Panc1 (cell line): ENCODE results near the gene NEDD8. TPM values are rescaled to one million over a fixed set of nuclear protein-coding genes. Genes with fewer than 3 reads are reported as not detected.

ENCODE experiments used
- ATAC-seq: fragments of 200-7000 bp; cut with Tn5 transposase; 2 replicates; pipeline ENCODE4 v1.9.1; 2020; ENCODE audit warnings: mild to moderate bottlenecking, moderate library complexity
- BruUV-seq: library from RNA; stranded (reverse); fragments of 400-500 nt; replicated peaks from 2 replicates; lab custom pipeline; 2021; lab: Mats Ljungman, UMichigan
- CTCF ChIA-PET: fragments of 300-600 bp; sonication (Branson Sonifier 250); formaldehyde crosslinking; loops from one replicate; lab custom pipeline; 2022; ENCODE audit warnings: antibody characterized with exemption; lab: Charles Lee
- POLR2A ChIA-PET: fragments of 300-600 bp; sonication (Branson Sonifier 250); formaldehyde crosslinking; loops from one replicate; lab custom pipeline; 2022; ENCODE audit warnings: antibody characterized with exemption; lab: Charles Lee
- DNase-seq: peaks from one replicate; pipeline ENCODE4 v3.0.0-alpha.2; 2010; ENCODE audit warnings: low read depth, low spot score
- H3K27ac ChIP-seq: 2 replicates; pipeline ENCODE4 v1.5.1; 2011; ENCODE audit warnings: mild to moderate bottlenecking, low read length, inconsistent platforms
- H3K27me3 ChIP-seq: fragments of 200-500 bp; sonication (Bioruptor generic); 2 replicates; pipeline ENCODE4 v1.6.0; 2014; ENCODE audit warnings: low read length, inconsistent platforms; ENCODE audit not compliant: control insufficient read depth, insufficient read depth
- H3K36me3 ChIP-seq: fragments of 200-500 bp; sonication (Bioruptor generic); 2 replicates; pipeline ENCODE4 v1.5.1; 2014; ENCODE audit warnings: inconsistent platforms, mild to moderate bottlenecking, low read length, moderate library complexity; ENCODE audit not compliant: control insufficient read depth, insufficient read depth
- H3K4me1 ChIP-seq: 2 replicates; pipeline ENCODE4 v1.5.1; 2011; ENCODE audit warnings: inconsistent platforms, mild to moderate bottlenecking, low read length, moderate library complexity; ENCODE audit not compliant: control insufficient read depth, insufficient read depth
- H3K4me3 ChIP-seq, 2 experiments: 2 replicates each; pipeline ENCODE4 v1.5.1; 2011 to 2012; ENCODE audit warnings: low read depth in 2 of 2, low read length in 2 of 2, mild to moderate bottlenecking in 2 of 2, inconsistent platforms in 1 of 2, moderate library complexity in 1 of 2
- H3K9me3 ChIP-seq: fragments of 200-500 bp; sonication (Bioruptor generic); 2 replicates; pipeline ENCODE4 v1.5.1; 2014; ENCODE audit warnings: low read depth, mild to moderate bottlenecking, inconsistent platforms, low read length, moderate library complexity; ENCODE audit not compliant: control insufficient read depth, insufficient read depth
- POLR2AphosphoS5 ChIP-seq: IDR thresholded peaks from 2 replicates; pipeline ENCODE4 v1.6.1; 2012; ENCODE audit warnings: mild to moderate bottlenecking, low read depth, low read length, moderate library complexity
- SIN3A ChIP-seq: IDR thresholded peaks from 2 replicates; pipeline ENCODE4 v1.6.1; 2012; ENCODE audit warnings: low read depth, mild to moderate bottlenecking, low read length, moderate library complexity, borderline replicate concordance; ENCODE audit not compliant: insufficient read depth
- TCF7L2 ChIP-seq: IDR thresholded peaks from 2 replicates; pipeline ENCODE4 v1.6.1; 2011; ENCODE audit warnings: mild to moderate bottlenecking, low read depth, low read length, inconsistent platforms
- in situ Hi-C: cut with HindIII; loops from 2 replicates; pipeline ENCODE4 v1.10.0; 2016; ENCODE audit warnings: low sequenced_read_pairs, low pct_unique_long_range_greater_than_20kb
- intact Hi-C: fragments of 100-400 bp; cut with micrococcal nuclease; formaldehyde crosslinking; loops from one replicate; pipeline ENCODE4 v1.10.0; 2022; ENCODE audit not compliant: unreplicated experiment
- total RNA-seq: library from RNA; stranded (reverse); gene quantifications from one replicate; pipeline ENCODE4 v1.2.1, GENCODE V29; 2021; ENCODE audit not compliant: unreplicated experiment
- TF ChIP-seq, protein P1 (sequence below), 2 experiments: IDR thresholded peaks; 2 replicates each; pipeline ENCODE4 v1.6.1; 2011 to 2012; ENCODE audit warnings: low read depth in 2 of 2, control low read depth in 1 of 2, low read length in 1 of 2, mild to moderate bottlenecking in 1 of 2, moderate library complexity in 1 of 2; ENCODE audit not compliant: insufficient read depth in 1 of 2
- TF ChIP-seq, protein P2 (sequence below): fragments of 450-650 bp; IDR thresholded peaks from 2 replicates; pipeline ENCODE4 v1.5.1; 2017; ENCODE audit warnings: mild to moderate bottlenecking

Gene NEDD8
- total RNA-seq, 1 experiment from 2014 or later = 155 TPM

DNA sequence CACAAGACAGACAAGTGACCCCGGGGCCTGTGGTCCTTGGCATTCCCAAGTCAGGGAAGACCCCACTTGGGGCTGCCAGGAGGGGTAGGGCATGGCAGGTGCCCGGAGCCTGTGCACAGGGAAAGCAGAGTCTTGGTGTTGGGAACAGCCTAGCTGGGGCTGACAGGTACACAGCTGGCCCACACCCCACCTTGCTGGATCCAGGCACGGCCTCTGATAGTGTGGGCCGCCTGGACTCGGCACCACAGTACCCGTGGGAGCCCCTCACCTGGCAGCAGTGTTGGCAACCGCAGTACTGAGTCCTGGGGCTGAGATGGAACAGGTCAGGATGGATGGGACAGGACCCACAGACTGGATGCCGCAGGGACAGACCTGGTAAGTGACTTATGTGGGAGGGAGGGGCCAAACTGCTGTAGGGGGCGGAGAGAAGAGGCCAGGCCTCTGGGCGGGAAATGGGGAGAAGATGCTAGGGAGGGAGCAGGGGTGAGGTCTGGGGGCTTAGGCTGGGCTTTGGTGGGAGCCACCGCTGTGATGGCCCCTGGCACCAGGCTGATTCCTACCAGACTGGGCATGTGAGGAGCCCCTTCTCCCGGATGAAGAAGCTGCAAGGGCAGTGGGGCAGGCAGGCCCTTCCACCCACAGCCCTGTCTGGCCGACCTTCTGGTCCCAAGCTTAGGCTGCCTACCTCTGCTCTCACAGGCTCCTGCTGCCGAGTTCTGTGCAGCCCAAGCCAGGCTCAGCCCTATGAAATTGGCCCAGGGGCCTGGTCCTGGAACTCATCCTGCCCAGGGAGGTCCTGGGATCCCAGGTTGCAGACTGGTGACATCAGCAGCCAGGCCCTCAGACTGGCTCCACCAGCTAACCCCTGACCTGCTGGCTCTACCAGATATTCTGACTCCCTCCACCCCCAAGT lies 30.9 kb upstream of the NEDD8 start, which contains the start of gene TGM1:
Gene TGM1 (minus strand): TSS at position 357 of the 913 bp plus-strand sequence. CDS start 825 bp downstream, outside the sequence.
- ATAC-seq = no peak
- ChIA-PET POLR2A (no interaction called here), CTCF (no interaction called here)
- H3K4me3 ChIP-seq = no peak within 1 kb of the TSS
- intact Hi-C loops (no loop called here), in situ Hi-C loops (no loop called here)
- H3K4me1 ChIP-seq = no peaks in the 10 kb centered on the region
- no peak for TF ChIP-seq POLR2AphosphoS5
- TF ChIP-seq, protein P1, sequence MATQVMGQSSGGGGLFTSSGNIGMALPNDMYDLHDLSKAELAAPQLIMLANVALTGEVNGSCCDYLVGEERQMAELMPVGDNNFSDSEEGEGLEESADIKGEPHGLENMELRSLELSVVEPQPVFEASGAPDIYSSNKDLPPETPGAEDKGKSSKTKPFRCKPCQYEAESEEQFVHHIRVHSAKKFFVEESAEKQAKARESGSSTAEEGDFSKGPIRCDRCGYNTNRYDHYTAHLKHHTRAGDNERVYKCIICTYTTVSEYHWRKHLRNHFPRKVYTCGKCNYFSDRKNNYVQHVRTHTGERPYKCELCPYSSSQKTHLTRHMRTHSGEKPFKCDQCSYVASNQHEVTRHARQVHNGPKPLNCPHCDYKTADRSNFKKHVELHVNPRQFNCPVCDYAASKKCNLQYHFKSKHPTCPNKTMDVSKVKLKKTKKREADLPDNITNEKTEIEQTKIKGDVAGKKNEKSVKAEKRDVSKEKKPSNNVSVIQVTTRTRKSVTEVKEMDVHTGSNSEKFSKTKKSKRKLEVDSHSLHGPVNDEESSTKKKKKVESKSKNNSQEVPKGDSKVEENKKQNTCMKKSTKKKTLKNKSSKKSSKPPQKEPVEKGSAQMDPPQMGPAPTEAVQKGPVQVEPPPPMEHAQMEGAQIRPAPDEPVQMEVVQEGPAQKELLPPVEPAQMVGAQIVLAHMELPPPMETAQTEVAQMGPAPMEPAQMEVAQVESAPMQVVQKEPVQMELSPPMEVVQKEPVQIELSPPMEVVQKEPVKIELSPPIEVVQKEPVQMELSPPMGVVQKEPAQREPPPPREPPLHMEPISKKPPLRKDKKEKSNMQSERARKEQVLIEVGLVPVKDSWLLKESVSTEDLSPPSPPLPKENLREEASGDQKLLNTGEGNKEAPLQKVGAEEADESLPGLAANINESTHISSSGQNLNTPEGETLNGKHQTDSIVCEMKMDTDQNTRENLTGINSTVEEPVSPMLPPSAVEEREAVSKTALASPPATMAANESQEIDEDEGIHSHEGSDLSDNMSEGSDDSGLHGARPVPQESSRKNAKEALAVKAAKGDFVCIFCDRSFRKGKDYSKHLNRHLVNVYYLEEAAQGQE (IDR thresholded peaks at IDR 0.05; ENCODE audit: insufficient read depth in 1 of 2, low read depth in 2 of 2, low read length in 1 of 2) = no peak
- TF ChIP-seq SIN3A = no peak
- TF ChIP-seq, protein P2, sequence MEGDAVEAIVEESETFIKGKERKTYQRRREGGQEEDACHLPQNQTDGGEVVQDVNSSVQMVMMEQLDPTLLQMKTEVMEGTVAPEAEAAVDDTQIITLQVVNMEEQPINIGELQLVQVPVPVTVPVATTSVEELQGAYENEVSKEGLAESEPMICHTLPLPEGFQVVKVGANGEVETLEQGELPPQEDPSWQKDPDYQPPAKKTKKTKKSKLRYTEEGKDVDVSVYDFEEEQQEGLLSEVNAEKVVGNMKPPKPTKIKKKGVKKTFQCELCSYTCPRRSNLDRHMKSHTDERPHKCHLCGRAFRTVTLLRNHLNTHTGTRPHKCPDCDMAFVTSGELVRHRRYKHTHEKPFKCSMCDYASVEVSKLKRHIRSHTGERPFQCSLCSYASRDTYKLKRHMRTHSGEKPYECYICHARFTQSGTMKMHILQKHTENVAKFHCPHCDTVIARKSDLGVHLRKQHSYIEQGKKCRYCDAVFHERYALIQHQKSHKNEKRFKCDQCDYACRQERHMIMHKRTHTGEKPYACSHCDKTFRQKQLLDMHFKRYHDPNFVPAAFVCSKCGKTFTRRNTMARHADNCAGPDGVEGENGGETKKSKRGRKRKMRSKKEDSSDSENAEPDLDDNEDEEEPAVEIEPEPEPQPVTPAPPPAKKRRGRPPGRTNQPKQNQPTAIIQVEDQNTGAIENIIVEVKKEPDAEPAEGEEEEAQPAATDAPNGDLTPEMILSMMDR = no peak
- no peak for TF ChIP-seq TCF7L2
- H3K9me3 ChIP-seq = no peaks in the 10 kb centered on the region
- no peaks in the 10 kb centered on the region for H3K27me3 ChIP-seq
- no TSS peak for BruUV-seq
- H3K36me3 ChIP-seq = no peaks in the 10 kb centered on the region
- no peak within 1 kb of the TSS for H3K27ac ChIP-seq
- DNase-seq = no peak

DNA sequence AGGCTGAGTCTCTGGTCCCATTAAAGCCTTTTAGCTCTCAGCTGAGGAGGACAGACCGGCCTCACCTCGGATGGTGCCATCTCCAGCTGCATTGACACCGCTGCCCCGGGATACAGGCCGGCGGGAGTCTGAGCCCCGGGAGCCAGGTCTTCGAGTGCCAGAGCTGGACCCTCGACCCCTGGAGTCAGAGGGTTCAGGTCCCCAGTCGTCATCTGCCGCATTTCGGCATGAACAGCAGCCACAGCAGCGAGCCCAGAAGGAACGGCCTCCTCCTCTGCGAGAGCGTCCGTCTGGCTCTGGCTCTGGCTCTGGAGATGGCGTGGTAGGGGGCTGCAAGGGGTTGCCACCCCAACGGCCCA lies 29.8 kb upstream of the NEDD8 start:
- ATAC-seq (no peak), DNase-seq (no peak)
- CTCF ChIA-PET = interaction anchor here (0.5 kb wide), 1 partner anchor 280 kb away, joined by 3 read pairs; no protein-coding TSS in a partner anchor
- in situ Hi-C loops = no loop called here
- no peak overlapping the region for H3K4me3 ChIP-seq
- H3K27ac ChIP-seq = no peak overlapping the region
- no peaks in the 10 kb centered on the region for H3K9me3 ChIP-seq
- no TSS peak for BruUV-seq
- POLR2A ChIA-PET = no interaction called here
- no peaks in the 10 kb centered on the region for H3K36me3 ChIP-seq
- H3K4me1 ChIP-seq = no peaks in the 10 kb centered on the region
- TF ChIP-seq, protein P2 = no peak
- no peak for TF ChIP-seq POLR2AphosphoS5
- TF ChIP-seq, protein P1 (IDR thresholded peaks at IDR 0.05; ENCODE audit: insufficient read depth in 1 of 2, low read depth in 2 of 2, low read length in 1 of 2) = no peak
- TF ChIP-seq SIN3A = no peak
- TF ChIP-seq TCF7L2 = no peak
- H3K27me3 ChIP-seq = no peaks in the 10 kb centered on the region
- intact Hi-C loops = no loop called here
